Neural progenitor cell (in vitro differentiated cells): ENCODE data around the gene FGF19. TPM values are rescaled to one million over a fixed set of nuclear protein-coding genes. Genes with fewer than 3 reads are reported as not detected.

ENCODE experiments used
- DNase-seq: peaks from one replicate; pipeline ENCODE4 v3.0.0-alpha.2; 2016; ENCODE audit warnings: low spot score
- H2AFZ ChIP-seq: fragments of 200-600 bp; sonication (generic); replicated peaks from 2 replicates; pipeline ENCODE4 v1.6.1; 2016; ENCODE audit warnings: antibody characterized with exemption
- H3F3A ChIP-seq: fragments of 200-600 bp; sonication (generic); 2 replicates; pipeline ENCODE4 v1.6.1; 2016; ENCODE audit warnings: antibody characterized with exemption, low read depth
- H3K27ac ChIP-seq: fragments of 200-600 bp; sonication (generic); 2 replicates; pipeline ENCODE4 v1.5.1; 2016; ENCODE audit warnings: mild to moderate bottlenecking
- H3K27me3 ChIP-seq: fragments of 200-600 bp; sonication (generic); 2 replicates; pipeline ENCODE4 v1.6.1; 2016; ENCODE audit warnings: mild to moderate bottlenecking, moderate library complexity
- H3K36me3 ChIP-seq: fragments of 200-600 bp; sonication (generic); 2 replicates; pipeline ENCODE4 v1.5.1; 2016
- H3K4me1 ChIP-seq: fragments of 200-600 bp; sonication (generic); 2 replicates; pipeline ENCODE4 v1.6.1; 2016; ENCODE audit warnings: mixed run types
- H3K4me2 ChIP-seq: fragments of 200-600 bp; sonication (generic); 2 replicates; pipeline ENCODE4 v1.6.1; 2016
- H3K4me3 ChIP-seq: fragments of 200-600 bp; sonication (generic); 2 replicates; pipeline ENCODE4 v1.5.1; 2016
- H3K79me2 ChIP-seq: fragments of 200-600 bp; sonication (generic); 2 replicates; pipeline ENCODE4 v1.6.1; 2016; ENCODE audit warnings: low read depth
- H3K9ac ChIP-seq: fragments of 200-600 bp; sonication (generic); 2 replicates; pipeline ENCODE4 v1.6.1; 2016
- H3K9me3 ChIP-seq: fragments of 200-600 bp; sonication (generic); 2 replicates; pipeline ENCODE4 v1.5.1; 2016; ENCODE audit warnings: low read depth
- H4K20me1 ChIP-seq: fragments of 200-600 bp; sonication (generic); 2 replicates; pipeline ENCODE4 v1.6.1; 2016; ENCODE audit warnings: low read depth
- H3K27ac Mint-ChIP-seq: 3 replicates; pipeline ENCODE4 v1.8.0; 2021; ENCODE audit warnings: mixed read lengths
- H3K27me3 Mint-ChIP-seq: 2 replicates; pipeline ENCODE4 v1.8.0; 2022; ENCODE audit warnings: low read depth, mild to moderate bottlenecking, inconsistent platforms, moderate library complexity, mixed read lengths; ENCODE audit not compliant: insufficient read depth
- H3K36me3 Mint-ChIP-seq: 3 replicates; pipeline ENCODE4 v1.8.0; 2021; ENCODE audit warnings: mixed read lengths
- H3K4me1 Mint-ChIP-seq: 3 replicates; pipeline ENCODE4 v1.8.0; 2021; ENCODE audit warnings: mixed read lengths
- H3K4me3 Mint-ChIP-seq: 3 replicates; pipeline ENCODE4 v1.8.0; 2021; ENCODE audit warnings: mild to moderate bottlenecking, moderate library complexity, mixed read lengths
- H3K9me3 Mint-ChIP-seq: 3 replicates; pipeline ENCODE4 v1.8.0; 2020; ENCODE audit warnings: mixed read lengths
- CTCF ChIP-seq: fragments of 200-600 bp; sonication (generic); IDR thresholded peaks from 2 replicates; pipeline ENCODE4 v1.5.1; 2017; ENCODE audit warnings: antibody characterized with exemption, mild to moderate bottlenecking
- EZH2 ChIP-seq: fragments of 200-600 bp; sonication (generic); IDR thresholded peaks from 2 replicates; pipeline ENCODE4 v1.6.1; 2017; ENCODE audit warnings: antibody characterized with exemption, mild to moderate bottlenecking, moderate library complexity
- EZH2phosphoT487 ChIP-seq: fragments of 200-600 bp; sonication (generic); IDR thresholded peaks from 2 replicates; pipeline ENCODE4 v1.6.1; 2017; ENCODE audit warnings: antibody characterized with exemption
- total RNA-seq: library from RNA; depleted of rRNA; stranded (reverse); fragments of >200 nt; gene quantifications from 2 replicates; pipeline ENCODE4 v1.2.3, GENCODE V29; 2015; ENCODE audit warnings: low replicate concordance

The FGF19 gene
- total RNA-seq, 1 donor from 2014 or later = not detected

DNA sequence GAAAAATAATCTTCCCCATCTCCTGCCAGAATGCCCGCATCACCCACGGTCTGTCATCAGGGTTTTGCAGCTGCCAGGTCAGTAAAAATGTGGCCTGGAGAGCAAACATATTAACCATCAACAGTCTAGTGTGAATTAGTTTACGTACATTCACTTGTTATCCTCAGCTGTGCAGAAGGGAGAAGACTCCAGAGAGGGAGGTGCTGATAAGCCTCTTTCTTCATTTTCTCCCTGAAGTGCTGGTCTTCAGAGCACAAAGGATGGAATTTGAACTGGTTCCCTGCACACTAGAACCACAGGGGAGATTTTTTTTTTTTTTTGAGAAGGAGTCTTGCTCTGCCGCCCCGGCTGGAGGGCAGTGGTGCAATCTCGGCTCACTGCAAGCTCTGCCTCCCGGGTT is 8.2 kb downstream of the FGF19 start:
- Histone ChIP-seq H3K79me2 (no peaks in the 10 kb centered on the region), H3K9ac (no peak overlapping the region), H3K9me3 (no peaks in the 10 kb centered on the region), H3K27ac (no peak overlapping the region), H3K4me2 (no peak overlapping the region), H3F3A (peaks cover 14% of the 10 kb centered on the region), H2AFZ (no peak overlapping the region), H3K4me1 (peaks cover 14% of the 10 kb centered on the region), H3K36me3 (no peaks in the 10 kb centered on the region), H4K20me1 (peaks cover 6% of the 10 kb centered on the region), H3K27me3 (peaks cover under 1% of the 10 kb centered on the region), H3K4me3 (no peak overlapping the region)
- Mint-ChIP-seq H3K4me1 (peaks cover 21% of the 10 kb centered on the region), H3K27me3 (peaks cover 23% of the 10 kb centered on the region), H3K9me3 (peaks cover 13% of the 10 kb centered on the region), H3K36me3 (peaks cover 4% of the 10 kb centered on the region), H3K4me3 (no peak overlapping the region), H3K27ac (no peak overlapping the region)
- TF ChIP-seq EZH2phosphoT487 = no peak
- DNase-seq = no peak

- peaks cover 9% of the 10 kb centered on the region for H3F3A ChIP-seq
- H3K27me3 ChIP-seq = no peaks in the 10 kb centered on the region
- H3K4me2 ChIP-seq = no peak overlapping the region
- H3K4me1 ChIP-seq = peaks cover 8% of the 10 kb centered on the region
- H3K9me3 ChIP-seq = no peaks in the 10 kb centered on the region
- H3K9ac ChIP-seq = no peak overlapping the region
- Mint-ChIP-seq H3K36me3 (peaks cover 4% of the 10 kb centered on the region), H3K27ac (no peak overlapping the region), H3K4me1 (peaks cover 17% of the 10 kb centered on the region), H3K9me3 (peaks cover 13% of the 10 kb centered on the region), H3K4me3 (no peak overlapping the region), H3K27me3 (peaks cover 19% of the 10 kb centered on the region)
- no peaks in the 10 kb centered on the region for H3K36me3 ChIP-seq
- no peaks in the 10 kb centered on the region for H3K79me2 ChIP-seq
- no peak overlapping the region for H3K27ac ChIP-seq
- DNase-seq = no peak
- no peak for TF ChIP-seq CTCF
- no peak for TF ChIP-seq EZH2
- TF ChIP-seq EZH2phosphoT487 = no peak
- no peak overlapping the region for H3K4me3 ChIP-seq
- H2AFZ ChIP-seq = no peak overlapping the region
- peaks cover 6% of the 10 kb centered on the region for H4K20me1 ChIP-seq
These were observed 9.0 kb downstream of the FGF19 start for GRCh38 chr11:69694781-69695180.

- no peaks in the 10 kb centered on the region for H3K36me3 ChIP-seq
- DNase-seq = no peak
- peaks cover 4% of the 10 kb centered on the region for H3K36me3 Mint-ChIP-seq
- H3K4me1 ChIP-seq = peaks cover 7% of the 10 kb centered on the region
- peaks cover 13% of the 10 kb centered on the region for H3K9me3 Mint-ChIP-seq
- no peak for TF ChIP-seq EZH2phosphoT487
- TF ChIP-seq EZH2 = no peak
- no peak for TF ChIP-seq CTCF
- peaks cover 7% of the 10 kb centered on the region for H3F3A ChIP-seq
- H4K20me1 ChIP-seq = peaks cover 6% of the 10 kb centered on the region
- H3K27ac ChIP-seq = no peak overlapping the region
- peaks cover 12% of the 10 kb centered on the region for H3K4me1 Mint-ChIP-seq
- no peak overlapping the region for H2AFZ ChIP-seq
- no peak overlapping the region for H3K4me3 ChIP-seq
- peaks cover 20% of the 10 kb centered on the region for H3K27me3 Mint-ChIP-seq
- H3K4me3 Mint-ChIP-seq = no peak overlapping the region
- H3K4me2 ChIP-seq = no peak overlapping the region
- H3K27me3 ChIP-seq = no peaks in the 10 kb centered on the region
- no peaks in the 10 kb centered on the region for H3K9me3 ChIP-seq
- no peak overlapping the region for H3K9ac ChIP-seq
- H3K27ac Mint-ChIP-seq = no peak overlapping the region
- no peaks in the 10 kb centered on the region for H3K79me2 ChIP-seq
These were observed 11.4 kb downstream of the FGF19 start for GRCh38 chr11:69692422-69692821.

GRCh38 chr11:69691463-69691862 is 12.4 kb downstream of the FGF19 start:
- peaks cover 4% of the 10 kb centered on the region for H3K36me3 Mint-ChIP-seq
- peaks cover 4% of the 10 kb centered on the region for H3K4me1 Mint-ChIP-seq
- no peak overlapping the region for H3K4me3 Mint-ChIP-seq
- DNase-seq = no peak
- H3K79me2 ChIP-seq = no peaks in the 10 kb centered on the region
- H2AFZ ChIP-seq = no peak overlapping the region
- no peak overlapping the region for H3K27ac Mint-ChIP-seq
- no peaks in the 10 kb centered on the region for H3K4me1 ChIP-seq
- H3K9me3 ChIP-seq = no peaks in the 10 kb centered on the region
- H4K20me1 ChIP-seq = no peaks in the 10 kb centered on the region
- peaks cover 20% of the 10 kb centered on the region for H3K27me3 Mint-ChIP-seq
- H3K4me2 ChIP-seq = no peak overlapping the region
- TF ChIP-seq CTCF = no peak
- TF ChIP-seq EZH2 = no peak
- no peak for TF ChIP-seq EZH2phosphoT487
- H3K4me3 ChIP-seq = no peak overlapping the region
- H3K9ac ChIP-seq = no peak overlapping the region
- H3F3A ChIP-seq = no peaks in the 10 kb centered on the region
- no peaks in the 10 kb centered on the region for H3K36me3 ChIP-seq
- no peaks in the 10 kb centered on the region for H3K27me3 ChIP-seq
- H3K9me3 Mint-ChIP-seq = peaks cover 13% of the 10 kb centered on the region
- H3K27ac ChIP-seq = no peak overlapping the region
